Measurements from ENCODE around the gene DOCK8.

Gene DOCK8

DNA sequence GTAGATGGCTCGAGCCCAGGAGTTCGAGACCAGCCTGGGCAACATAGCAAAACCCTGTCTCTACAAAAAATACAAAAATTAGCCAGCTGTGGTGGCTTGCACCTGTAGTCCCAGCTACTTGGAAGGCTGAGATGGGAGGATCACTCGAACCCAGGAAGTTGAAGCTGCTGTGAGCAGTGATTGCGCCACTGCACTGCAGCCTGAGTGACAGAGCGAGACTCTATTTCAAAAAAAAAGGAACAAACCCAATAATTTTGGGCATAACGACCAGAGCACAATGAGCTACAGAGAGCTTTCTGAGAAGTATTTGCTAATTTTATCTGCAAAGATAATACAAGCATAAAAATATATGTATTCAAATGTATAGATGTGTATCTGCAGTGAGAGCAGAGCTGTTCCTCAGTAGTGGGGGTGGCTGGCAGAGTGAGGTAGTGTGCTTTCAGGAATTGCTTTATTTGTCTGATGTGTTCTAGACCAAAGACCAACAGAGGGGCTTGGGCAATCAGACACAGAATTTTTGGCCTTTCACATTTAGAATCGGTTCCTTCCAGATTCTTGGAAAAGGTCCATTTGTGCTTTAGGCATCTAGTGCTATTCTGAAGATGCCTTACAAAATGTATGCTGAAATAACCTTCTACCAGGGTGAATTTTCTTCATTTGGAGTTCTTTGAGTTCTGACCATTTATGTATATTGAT lies 5.2 kb downstream of the DOCK8 start:
- Histone ChIP-seq H3K4me2 (ENCODE audit: low read length) (no peak overlapping the region), H3K27ac (ENCODE audit: low read depth, low read length, poor library complexity, severe bottlenecking) (no peak overlapping the region), H3K27me3 (ENCODE audit: insufficient read depth, low read length) (no peaks in the 10 kb centered on the region)

DNA sequence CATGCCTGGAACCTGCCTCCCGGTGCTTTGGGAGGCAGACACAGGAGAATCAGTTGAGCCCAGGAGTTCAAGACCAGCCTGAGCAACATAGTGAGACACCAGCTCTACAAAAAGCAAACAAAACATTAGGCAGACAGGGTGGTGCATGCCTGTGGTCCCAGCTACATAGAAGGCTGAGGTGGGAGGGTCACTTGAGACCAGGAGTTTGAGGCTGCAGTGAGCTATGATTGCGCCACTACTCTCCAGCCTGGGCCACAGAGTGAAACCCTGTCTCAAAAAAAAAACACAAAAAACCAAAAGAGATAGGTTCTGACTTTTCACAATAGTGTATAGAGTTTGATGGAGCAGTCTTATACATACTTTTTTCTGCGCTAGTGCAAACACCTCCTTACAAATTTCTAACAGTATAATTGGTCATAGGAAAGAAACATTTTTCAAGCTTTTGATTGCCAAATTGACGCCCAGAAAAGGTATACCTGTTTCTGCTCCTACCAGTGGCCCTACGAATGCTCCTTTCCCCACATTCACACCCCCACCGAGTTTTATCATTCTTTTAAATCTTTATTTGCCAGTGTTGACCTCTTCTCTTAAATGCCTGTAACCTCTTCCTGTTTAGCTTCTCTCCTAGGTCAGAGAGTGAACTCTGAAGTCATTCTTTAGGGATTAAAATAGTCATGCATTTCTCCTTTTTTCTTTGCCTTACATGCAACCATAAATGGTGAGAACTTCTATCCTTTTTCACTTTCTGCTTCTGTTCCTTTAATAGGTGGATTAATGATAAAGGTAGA lies 7.5 kb downstream of the DOCK8 start:
- H3K4me3 ChIP-seq (ENCODE audit: low read depth, low read length, poor library complexity, severe bottlenecking): no peak overlapping the region
- H3K4me1 ChIP-seq (ENCODE audit: insufficient read depth, low read length, severe bottlenecking): no peaks in the 10 kb centered on the region
- H3K9me3 ChIP-seq (ENCODE audit: low read length): no peaks in the 10 kb centered on the region
- no peaks in the 10 kb centered on the region for H3K9me2 ChIP-seq (ENCODE audit: low read depth, low read length)
- TF ChIP-seq EZH2 (IDR thresholded peaks at IDR 0.05; ENCODE audit: borderline replicate concordance, low read length): no peak
- no peak for TF ChIP-seq CTCF (IDR thresholded peaks at IDR 0.05; ENCODE audit: low read length)
- H3F3A ChIP-seq (ENCODE audit: insufficient read depth, low read length): no peaks in the 10 kb centered on the region
- H3K27me3 ChIP-seq (ENCODE audit: insufficient read depth, low read length): no peaks in the 10 kb centered on the region
- H3K79me2 ChIP-seq (ENCODE audit: insufficient read depth, low read length): no peaks in the 10 kb centered on the region
- no peak overlapping the region for H3K9ac ChIP-seq (ENCODE audit: low read length)
- H3K36me3 ChIP-seq (ENCODE audit: insufficient read depth, low read length): no peaks in the 10 kb centered on the region
- no peaks in the 10 kb centered on the region for H4K20me1 ChIP-seq (ENCODE audit: insufficient read depth, low read length)
- H2AFZ ChIP-seq (ENCODE audit: low read length): no peak overlapping the region
- no peak overlapping the region for H3K27ac ChIP-seq (ENCODE audit: low read depth, low read length, poor library complexity, severe bottlenecking)
- H3K4me2 ChIP-seq (ENCODE audit: low read length): no peak overlapping the region

More for the DNA sequence above, 5.2 kb downstream of the DOCK8 start:
- Histone ChIP-seq H2AFZ (ENCODE audit: low read length) (no peak overlapping the region), H4K20me1 (ENCODE audit: insufficient read depth, low read length) (no peaks in the 10 kb centered on the region), H3K79me2 (ENCODE audit: insufficient read depth, low read length) (no peaks in the 10 kb centered on the region), H3F3A (ENCODE audit: insufficient read depth, low read length) (no peaks in the 10 kb centered on the region), H3K4me1 (ENCODE audit: insufficient read depth, low read length, severe bottlenecking) (peaks cover 4% of the 10 kb centered on the region), H3K9ac (ENCODE audit: low read length) (no peak overlapping the region), H3K36me3 (ENCODE audit: insufficient read depth, low read length) (no peaks in the 10 kb centered on the region), H3K4me3 (ENCODE audit: low read depth, low read length, poor library complexity, severe bottlenecking) (no peak overlapping the region), H3K9me2 (ENCODE audit: low read depth, low read length) (no peaks in the 10 kb centered on the region), H3K9me3 (ENCODE audit: low read length) (no peaks in the 10 kb centered on the region)
- TF ChIP-seq EZH2 (IDR thresholded peaks at IDR 0.05; ENCODE audit: borderline replicate concordance, low read length) (no peak), CTCF (IDR thresholded peaks at IDR 0.05; ENCODE audit: low read length) (no peak)

DNA sequence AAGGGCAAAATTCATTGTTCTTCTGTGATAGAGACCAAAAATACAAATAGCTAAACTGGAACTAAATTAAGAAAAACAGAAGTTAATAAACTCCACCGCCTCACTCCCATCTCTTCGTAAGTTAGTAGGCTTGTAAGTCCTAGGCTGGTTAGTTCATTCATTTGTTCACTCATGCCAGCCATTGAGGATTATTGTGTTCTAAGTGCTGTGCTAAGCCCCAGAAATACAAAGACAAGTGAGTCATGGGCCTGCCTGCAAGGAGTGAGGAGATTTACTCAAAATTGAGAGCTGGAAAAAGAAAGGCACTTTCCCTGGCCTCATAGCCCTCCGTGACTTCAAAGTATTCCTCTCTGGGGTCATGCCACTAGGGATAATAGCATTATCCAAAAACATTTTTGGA lies 8.5 kb downstream of the DOCK8 start:
- no peak overlapping the region for H3K9ac ChIP-seq (ENCODE audit: low read length)
- no peak overlapping the region for H3K4me2 ChIP-seq (ENCODE audit: low read length)
- no peaks in the 10 kb centered on the region for H3K36me3 ChIP-seq (ENCODE audit: insufficient read depth, low read length)
- H3K79me2 ChIP-seq (ENCODE audit: insufficient read depth, low read length): no peaks in the 10 kb centered on the region
- H2AFZ ChIP-seq (ENCODE audit: low read length): no peak overlapping the region
- TF ChIP-seq EZH2 (IDR thresholded peaks at IDR 0.05; ENCODE audit: borderline replicate concordance, low read length) (no peak), CTCF (IDR thresholded peaks at IDR 0.05; ENCODE audit: low read length) (no peak)
- no peaks in the 10 kb centered on the region for H3K27me3 ChIP-seq (ENCODE audit: insufficient read depth, low read length)
- no peaks in the 10 kb centered on the region for H3K4me1 ChIP-seq (ENCODE audit: insufficient read depth, low read length, severe bottlenecking)
- H3K9me2 ChIP-seq (ENCODE audit: low read depth, low read length): no peaks in the 10 kb centered on the region
- H3K9me3 ChIP-seq (ENCODE audit: low read length): no peaks in the 10 kb centered on the region
- no peak overlapping the region for H3K27ac ChIP-seq (ENCODE audit: low read depth, low read length, poor library complexity, severe bottlenecking)
- H3K4me3 ChIP-seq (ENCODE audit: low read depth, low read length, poor library complexity, severe bottlenecking): no peak overlapping the region
- no peaks in the 10 kb centered on the region for H3F3A ChIP-seq (ENCODE audit: insufficient read depth, low read length)
- H4K20me1 ChIP-seq (ENCODE audit: insufficient read depth, low read length): no peaks in the 10 kb centered on the region

All from OCI-LY1 (cell line).